Measurements from ENCODE around the gene B3GLCT. TPM values are rescaled to one million over a fixed set of nuclear protein-coding genes. Genes with fewer than 3 reads are reported as not detected.

B3GLCT gene
- total RNA-seq, 1 experiment from 2014 or later: 3.9 TPM

GRCh38 chr13:31365630-31366029 lies 165.9 kb downstream of the B3GLCT start (continued):
- TF ChIP-seq ZBTB33 (IDR thresholded peaks at IDR 0.05; ENCODE audit: extremely low read depth, insufficient replicate concordance, low read length): no peak

GRCh38 chr13:31367410-31367809 lies 167.6 kb downstream of the B3GLCT start:
- no peak overlapping the region for H3K4me2 ChIP-seq (ENCODE audit: low read length)
- H3K9me3 ChIP-seq (ENCODE audit: control insufficient read depth in 1 of 2, insufficient read depth in 1 of 2, low read depth in 1 of 2, low read length in 2 of 2): no peaks in the 10 kb centered on the region
- BruUV-seq (replicated peaks): no TSS peak
- ChIA-PET CTCF (no interaction called here), POLR2A (no interaction called here), RAD21 (ENCODE audit: low non-redundant PET in 1 of 2, low total read pairs in 2 of 2, uncharacterized antibody in 2 of 2, unreplicated experiment in 2 of 2) (no interaction called here)
- no peaks in the 10 kb centered on the region for H3K36me3 ChIP-seq (ENCODE audit: control insufficient read depth in 1 of 2, insufficient read depth in 2 of 2, low read length in 2 of 2)
- H3K9me2 ChIP-seq (ENCODE audit: insufficient read depth): no peaks in the 10 kb centered on the region
- no peaks in the 10 kb centered on the region for H4K20me1 ChIP-seq (ENCODE audit: insufficient read depth)
- TF ChIP-seq CTCF (IDR thresholded peaks at IDR 0.05 in 2 of 3, conservative IDR thresholded peaks at IDR 0.05 in 1 of 3; ENCODE audit: borderline replicate concordance in 1 of 3, insufficient read depth in 1 of 3, low read depth in 2 of 3, low read length in 2 of 3) (peak in 1 of 3 experiments; percentile 8; a peak in 1 of 6 replicates), SIN3A (IDR thresholded peaks at IDR 0.05; ENCODE audit: low read depth) (no peak), RAD21 (IDR thresholded peaks at IDR 0.05; ENCODE audit: low read depth) (0 out of 2 replicates have a peak, but pooled peaks have one; percentile 14)
- intact Hi-C loops (cut with micrococcal nuclease): no loop called here
- no peaks in the 10 kb centered on the region for H3K4me1 ChIP-seq (ENCODE audit: control insufficient read depth in 1 of 2, insufficient read depth in 2 of 2, low read length in 2 of 2)
- H3K27me3 ChIP-seq (ENCODE audit: insufficient read depth, low read length): no peaks in the 10 kb centered on the region
- DNase-seq (ENCODE audit: low read depth, low spot score) (no peak), ATAC-seq (no peak; the same call in 1 of the 2 replicates)
- H3K4me3 ChIP-seq (replicated peaks in 1 of 2; ENCODE audit: low read depth in 1 of 2, low read length in 2 of 2): no peak overlapping the region
- no peak overlapping the region for H2AFZ ChIP-seq (ENCODE audit: low read depth, low read length, poor library complexity, severe bottlenecking)
- no peak overlapping the region for H3K27ac ChIP-seq (ENCODE audit: low read depth, low read length)
- no peak overlapping the region for H3K9ac ChIP-seq (ENCODE audit: low read length)
- no peaks in the 10 kb centered on the region for H3K79me2 ChIP-seq (ENCODE audit: insufficient read depth, low read length)

Data from HCT116 (cell line).